IMR-90 (cell line): ENCODE results near the gene GLE1. TPM values are rescaled to one million over a fixed set of nuclear protein-coding genes. Genes with fewer than 3 reads are reported as not detected.
A peak's percentile ranks its signal among the peaks of the same experiment; 100 is the strongest.

Experiments used
- ATAC-seq: fragments of 200-7000 bp; cut with Tn5 transposase; 2 replicates; pipeline ENCODE4 v1.9.1; 2020; ENCODE audit warnings: low read depth, mild to moderate bottlenecking, moderate library complexity
- BruUV-seq: library from RNA; stranded (reverse); fragments of 400-500 nt; replicated peaks from 2 replicates; lab custom pipeline; 2021; lab: Mats Ljungman, UMichigan
- CTCF ChIA-PET: fragments of 300-600 bp; formaldehyde crosslinking; extraction: SDS; loops from one replicate; lab custom pipeline; 2021; ENCODE audit warnings: antibody characterized with exemption; lab: Yijun Ruan, JAX
- POLR2A ChIA-PET: fragments of 300-600 bp; sonication (Branson Sonifier 250); formaldehyde crosslinking; loops from one replicate; lab custom pipeline; 2022; ENCODE audit warnings: antibody characterized with exemption; ENCODE audit not compliant: unreplicated experiment; lab: Charles Lee
- DNase-seq: peaks from one replicate; pipeline ENCODE4 v3.0.0; 2013
- H2AFZ ChIP-seq: replicated peaks from 2 replicates; pipeline ENCODE3; 2013; ENCODE audit warnings: low read length, mild to moderate bottlenecking; ENCODE audit not compliant: poor library complexity
- H2AK5ac ChIP-seq: 2 replicates; pipeline ENCODE4 v1.6.1; 2013; ENCODE audit warnings: low read depth, low read length, inconsistent platforms
- H2AK9ac ChIP-seq: replicated peaks from 2 replicates; pipeline ENCODE3; 2013; ENCODE audit warnings: mild to moderate bottlenecking, low read depth, low read length, moderate library complexity; ENCODE audit not compliant: poor library complexity
- H2BK120ac ChIP-seq: 2 replicates; pipeline ENCODE4 v1.6.1; 2013; ENCODE audit warnings: low read depth, low read length, inconsistent platforms
- H2BK15ac ChIP-seq: 3 replicates; pipeline ENCODE4 v1.6.1; 2013; ENCODE audit warnings: low read depth, low read length, inconsistent platforms
- H2BK20ac ChIP-seq: 2 replicates; pipeline ENCODE4 v1.6.1; 2013; ENCODE audit warnings: low read depth, mild to moderate bottlenecking, inconsistent platforms, low read length, moderate library complexity
- H2BK5ac ChIP-seq: 2 replicates; pipeline ENCODE4 v1.6.1; 2013; ENCODE audit warnings: mild to moderate bottlenecking, low read depth, low read length, inconsistent platforms; ENCODE audit not compliant: poor library complexity, severe bottlenecking
- H3K14ac ChIP-seq: replicated peaks from 2 replicates; pipeline ENCODE4 v1.6.1; 2013; ENCODE audit warnings: low read depth, low read length, inconsistent platforms
- H3K18ac ChIP-seq: 2 replicates; pipeline ENCODE4 v1.6.1; 2013; ENCODE audit warnings: low read depth, low read length, control low read depth
- H3K23ac ChIP-seq: 2 replicates; pipeline ENCODE4 v1.6.1; 2013; ENCODE audit warnings: low read depth, low read length, inconsistent platforms
- H3K27ac ChIP-seq: 2 replicates; pipeline ENCODE4 v1.5.1; 2013; ENCODE audit warnings: mild to moderate bottlenecking, control low read depth, low read length; ENCODE audit not compliant: insufficient read depth
- H3K27me3 ChIP-seq: 2 replicates; pipeline ENCODE4 v1.6.1; 2013; ENCODE audit warnings: low read length; ENCODE audit not compliant: control insufficient read depth, insufficient read depth
- H3K36me3 ChIP-seq: 2 replicates; pipeline ENCODE4 v1.6.1; 2013; ENCODE audit warnings: low read length, mixed read lengths; ENCODE audit not compliant: control insufficient read depth, insufficient read depth
- H3K4ac ChIP-seq: 2 replicates; pipeline ENCODE4 v1.6.1; 2013; ENCODE audit warnings: low read depth, low read length, inconsistent platforms
- H3K4me1 ChIP-seq: 2 replicates; pipeline ENCODE4 v1.6.1; 2013; ENCODE audit warnings: low read length, mixed read lengths; ENCODE audit not compliant: control insufficient read depth, insufficient read depth
- H3K4me2 ChIP-seq: 2 replicates; pipeline ENCODE4 v1.6.1; 2013; ENCODE audit warnings: low read depth, mild to moderate bottlenecking, control low read depth, low read length, moderate library complexity
- H3K4me3 ChIP-seq: 2 replicates; pipeline ENCODE4 v1.5.1; 2013; ENCODE audit warnings: low read depth, mild to moderate bottlenecking, control low read depth, low read length, moderate library complexity; ENCODE audit not compliant: insufficient read depth
- H3K56ac ChIP-seq: 2 replicates; pipeline ENCODE4 v1.6.1; 2013; ENCODE audit warnings: low read length, inconsistent platforms; ENCODE audit not compliant: insufficient read depth; ENCODE audit errors: extremely low read depth
- H3K79me1 ChIP-seq, 2 experiments: 2 replicates each; pipeline ENCODE4 v1.6.1; 2013; ENCODE audit warnings: low read length in 2 of 2, inconsistent platforms in 1 of 2, low read depth in 1 of 2
- H3K9ac ChIP-seq: 2 replicates; pipeline ENCODE4 v1.6.1; 2013; ENCODE audit warnings: low read depth, low read length, control low read depth
- H3K9me1 ChIP-seq: 2 replicates; pipeline ENCODE4 v1.6.1; 2013; ENCODE audit warnings: low read length, inconsistent platforms; ENCODE audit not compliant: insufficient read depth
- H3K9me3 ChIP-seq: 2 replicates; pipeline ENCODE4 v1.6.1; 2013; ENCODE audit warnings: low read length; ENCODE audit not compliant: control insufficient read depth, insufficient read depth
- H4K20me1 ChIP-seq: 2 replicates; pipeline ENCODE4 v1.6.1; 2013; ENCODE audit warnings: low read length, inconsistent platforms; ENCODE audit not compliant: insufficient read depth
- H4K5ac ChIP-seq: 2 replicates; pipeline ENCODE4 v1.6.1; 2013; ENCODE audit warnings: mild to moderate bottlenecking, low read depth, low read length, control low read depth
- H4K8ac ChIP-seq, 2 experiments: 2 replicates each; pipeline ENCODE4 v1.6.1; 2013; ENCODE audit warnings: low read depth in 2 of 2, low read length in 2 of 2, control low read depth in 1 of 2, inconsistent platforms in 1 of 2
- H4K91ac ChIP-seq: 2 replicates; pipeline ENCODE4 v1.6.1; 2013; ENCODE audit warnings: low read depth, low read length, inconsistent platforms; ENCODE audit not compliant: insufficient read depth
- BHLHE40 ChIP-seq: fragments of 150-350 bp; IDR thresholded peaks from 2 replicates; pipeline ENCODE4 v1.6.1; 2016; ENCODE audit warnings: mild to moderate bottlenecking, low read depth, low read length
- CHD1 ChIP-seq: IDR thresholded peaks from 2 replicates; pipeline ENCODE4 v1.6.1; 2012; ENCODE audit warnings: low read depth, low read length, improper control_type of control experiment
- CTCF ChIP-seq: conservative IDR thresholded peaks from 2 replicates; pipeline ENCODE4 v1.5.1; 2012; ENCODE audit warnings: mild to moderate bottlenecking, low read depth, low read length, improper control_type of control experiment
- ELK1 ChIP-seq: fragments of 150-350 bp; IDR thresholded peaks from 2 replicates; pipeline ENCODE4 v1.6.1; 2016; ENCODE audit warnings: low read depth, mild to moderate bottlenecking, low read length, moderate library complexity, borderline replicate concordance
- FOS ChIP-seq: fragments of 150-350 bp; IDR thresholded peaks from 2 replicates; pipeline ENCODE4 v1.6.1; 2016; ENCODE audit warnings: low read depth, low read length
- MAFK ChIP-seq: IDR thresholded peaks from 2 replicates; pipeline ENCODE4 v1.6.1; 2012; ENCODE audit warnings: low read depth, low read length, improper control_type of control experiment
- MAZ ChIP-seq: IDR thresholded peaks from 2 replicates; pipeline ENCODE4 v1.6.1; 2012; ENCODE audit warnings: low read depth, mild to moderate bottlenecking, low read length, improper control_type of control experiment, moderate library complexity, borderline replicate concordance
- MXI1 ChIP-seq: IDR thresholded peaks from 2 replicates; pipeline ENCODE4 v1.6.1; 2012; ENCODE audit warnings: low read depth, mild to moderate bottlenecking, low read length, moderate library complexity, borderline replicate concordance
- NFE2L2 ChIP-seq: fragments of 150-350 bp; IDR thresholded peaks from 2 replicates; pipeline ENCODE4 v1.6.1; 2016; ENCODE audit warnings: low read depth, mild to moderate bottlenecking, low read length
- RCOR1 ChIP-seq: IDR thresholded peaks from 2 replicates; pipeline ENCODE4 v1.6.1; 2012; ENCODE audit warnings: mild to moderate bottlenecking, low read length, improper control_type of control experiment; ENCODE audit not compliant: insufficient replicate concordance
- RFX5 ChIP-seq: IDR thresholded peaks from 2 replicates; pipeline ENCODE4 v1.8.0; 2012; ENCODE audit warnings: low read depth, mild to moderate bottlenecking, low read length, moderate library complexity
- SMC3 ChIP-seq: fragments of 150-350 bp; IDR thresholded peaks from 2 replicates; pipeline ENCODE4 v1.6.1; 2016; ENCODE audit warnings: low read depth, mild to moderate bottlenecking, antibody characterized with exemption, low read length, moderate library complexity
- WGBS, 2 experiments: methylation state at CpG; one replicate each; pipeline versions ENCODE4 v1.1.5 to v1.1.7; 2013; ENCODE audit warnings: missing lambda C conversion rate in 2 of 2; ENCODE audit not compliant: insufficient read length in 1 of 2; ENCODE audit errors: extremely low coverage in 2 of 2; 5-methylcytosine and 5-hydroxymethylcytosine counted together
- dilution Hi-C: fragments of 300-500 bp; cut with HindIII; formaldehyde crosslinking; loops from one replicate; pipeline ENCODE4 v1.14.3; 2018; ENCODE audit warnings: low sequenced_read_pairs; ENCODE audit not compliant: unreplicated experiment
- in situ Hi-C: fragments of 300-500 bp; cut with MboI; formaldehyde crosslinking; loops from 3 replicates; pipeline ENCODE4 v1.14.3; 2019; ENCODE audit warnings: low sequenced_read_pairs, inconsistent platforms, mixed read lengths
- intact Hi-C: fragments of 100-400 bp; cut with micrococcal nuclease; formaldehyde crosslinking; loops from 2 replicates; pipeline ENCODE4 v1.10.0; 2022
- polyA plus RNA-seq, 3 experiments: library from polyadenylated mRNA; depleted of rRNA; stranded (reverse); fragments of >200 nt; gene quantifications; 2 replicates each; pipeline ENCODE4 v1.2.3, GENCODE V29; 2012; ENCODE audit warnings: low replicate concordance in 1 of 3
- total RNA-seq: library from RNA; depleted of rRNA; stranded (reverse); fragments of >200 nt; gene quantifications from 2 replicates; pipeline ENCODE4 v1.2.3, GENCODE V29; 2012

GLE1 gene
- total and polyA plus RNA-seq, 2 of the 4 experiments (the other 2 are of a cell fraction) = 14.3 to 39.4 TPM

DNA sequence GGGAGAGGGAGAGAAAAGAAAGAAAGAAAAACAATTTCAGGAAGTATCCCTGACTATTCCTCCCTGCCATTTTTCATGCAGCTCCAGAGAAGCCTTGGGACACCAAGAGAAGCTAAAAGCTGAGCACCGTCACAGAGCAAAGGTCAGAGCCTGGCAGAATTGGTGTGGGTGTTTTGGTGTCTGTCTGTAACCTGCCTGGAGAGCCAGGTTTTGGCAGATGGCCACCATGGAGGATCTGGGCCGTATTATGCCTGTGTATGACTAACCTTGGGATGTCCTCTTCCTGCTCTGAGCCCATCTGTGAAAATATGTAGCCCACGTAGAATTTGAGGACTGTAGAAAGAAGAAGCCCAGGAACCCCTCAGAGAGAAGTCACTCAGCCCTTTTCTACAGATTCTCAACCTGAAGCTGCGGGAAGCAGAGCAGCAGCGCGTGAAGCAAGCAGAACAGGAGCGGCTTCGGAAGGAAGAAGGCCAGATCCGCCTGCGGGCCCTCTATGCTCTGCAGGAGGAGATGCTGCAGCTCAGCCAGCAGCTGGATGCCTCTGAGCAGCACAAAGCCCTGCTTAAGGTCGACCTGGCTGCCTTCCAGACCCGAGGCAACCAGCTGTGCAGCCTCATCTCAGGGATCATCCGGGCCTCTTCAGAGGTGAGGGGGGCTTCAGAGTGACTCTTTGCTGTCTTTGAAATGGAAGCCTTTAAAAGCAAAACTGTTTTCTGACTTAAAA is 18.8 kb downstream of the GLE1 start:
- DNase-seq (peak; percentile 67), ATAC-seq (peak; percentile 90)
- no peak overlapping the region for H2BK5ac ChIP-seq
- ChIA-PET CTCF (interaction anchor here (0.5 kb wide), 1 partner anchor 17 kb away, joined by 7 read pairs; no protein-coding TSS in a partner anchor), POLR2A (no interaction called here)
- dilution Hi-C loops = no loop called here
- no peak overlapping the region for H4K5ac ChIP-seq
- 0 out of 4 replicates have a peak overlapping the region, but pooled peaks of 1 of the 2 experiments have one; percentile 29 for H4K8ac ChIP-seq
- no peak overlapping the region for H2BK20ac ChIP-seq
- H3K36me3 ChIP-seq = peaks cover 23% of the 10 kb centered on the region
- no peak overlapping the region for H3K27ac ChIP-seq
- intact Hi-C loops = no loop called here
- no peak overlapping the region for H3K4ac ChIP-seq
- no peak overlapping the region for H3K14ac ChIP-seq
- H4K20me1 ChIP-seq = no peaks in the 10 kb centered on the region; the same call in 1 of the 2 replicates
- H3K4me3 ChIP-seq = no peak overlapping the region
- TF ChIP-seq MAFK (no peak), BHLHE40 (no peak), CTCF (no peak), CHD1 (no peak), FOS (no peak), RFX5 (no peak), MXI1 (no peak), RCOR1 (no peak), MAZ (no peak), NFE2L2 (no peak), SMC3 (no peak), ELK1 (no peak)
- no peaks in the 10 kb centered on the region for H3K27me3 ChIP-seq
- H2AFZ ChIP-seq = peak overlapping the region; percentile 72
- WGBS, 2 experiments = 27% methylated on average over 3 of the region's 13 CpGs; no CpG with 5 or more reads in 1 of the 2 experiments
- peak overlapping the region; percentile 60 for H2AK9ac ChIP-seq
- no peak overlapping the region for H2BK15ac ChIP-seq
- no peak overlapping the region for H3K18ac ChIP-seq
- peaks cover 0 to 11% of the 10 kb centered on the region in 2 experiments; a peak in 2 of 4 replicates for H3K79me1 ChIP-seq
- H3K4me2 ChIP-seq = no peak overlapping the region
- no peak overlapping the region for H3K9ac ChIP-seq
- H3K4me1 ChIP-seq = peaks cover 7% of the 10 kb centered on the region; the same call in 1 of the 2 replicates
- in situ Hi-C loops = no loop called here
- no peak overlapping the region for H2BK120ac ChIP-seq
- no peak overlapping the region for H2AK5ac ChIP-seq
- no TSS peak for BruUV-seq
- H3K23ac ChIP-seq = no peak overlapping the region
- H4K91ac ChIP-seq = no peak overlapping the region
- H3K56ac ChIP-seq = no peak overlapping the region
- no peaks in the 10 kb centered on the region for H3K9me3 ChIP-seq
- H3K9me1 ChIP-seq = 0 out of 2 replicates have a peak, but pooled peaks cover 4% of the 10 kb centered on the region
